HG03354 (cell line): Measurements from ENCODE around the gene MSRB1.
"Not testable (repeated sequence)": the region's sequence is repeated elsewhere in the genome, so short reads cannot be mapped to it uniquely, and the experiment has no call there.

Experiments used
- ATAC-seq: cut with Tn5 transposase; IDR thresholded peaks from one replicate; pipeline ENCODE4 v1.9.1; 2021; ENCODE audit warnings: mild to moderate bottlenecking; ENCODE audit not compliant: unreplicated experiment, poor library complexity, severe bottlenecking

Gene MSRB1

GRCh38 chr16:1941162-1942046 is 1.6 kb downstream of the MSRB1 start:
- no peak for ATAC-seq

GRCh38 chr16:1940273-1941161 is 2.5 kb downstream of the MSRB1 start:
- ATAC-seq: no peak

- ATAC-seq: not testable (repeated sequence)
These were observed 3.2 kb downstream of the MSRB1 start for GRCh38 chr16:1939833-1940232.

- no peak for ATAC-seq
These were observed 4.1 kb downstream of the MSRB1 start for GRCh38 chr16:1938910-1939309.

DNA sequence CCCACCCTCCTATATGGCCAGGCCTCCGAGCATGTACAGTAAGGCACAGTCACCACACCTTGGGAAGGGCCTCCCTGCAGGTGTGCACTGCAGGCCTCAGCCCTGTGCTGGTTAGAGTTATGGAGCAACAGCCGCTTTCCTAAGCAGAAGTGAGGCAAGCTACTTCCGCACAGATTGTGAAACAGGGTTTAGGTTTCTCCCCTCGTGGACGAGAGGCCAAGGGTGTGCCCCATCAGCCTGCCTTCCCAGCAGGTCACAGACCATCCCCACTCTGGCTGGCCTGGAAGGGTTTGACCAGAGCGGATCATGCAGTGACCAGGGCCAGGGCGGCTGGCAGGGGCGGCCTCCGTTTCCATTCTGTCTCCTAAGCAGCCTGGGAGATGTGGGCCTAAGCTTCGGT is 4.7 kb downstream of the MSRB1 start:
- ATAC-seq: no peak

DNA sequence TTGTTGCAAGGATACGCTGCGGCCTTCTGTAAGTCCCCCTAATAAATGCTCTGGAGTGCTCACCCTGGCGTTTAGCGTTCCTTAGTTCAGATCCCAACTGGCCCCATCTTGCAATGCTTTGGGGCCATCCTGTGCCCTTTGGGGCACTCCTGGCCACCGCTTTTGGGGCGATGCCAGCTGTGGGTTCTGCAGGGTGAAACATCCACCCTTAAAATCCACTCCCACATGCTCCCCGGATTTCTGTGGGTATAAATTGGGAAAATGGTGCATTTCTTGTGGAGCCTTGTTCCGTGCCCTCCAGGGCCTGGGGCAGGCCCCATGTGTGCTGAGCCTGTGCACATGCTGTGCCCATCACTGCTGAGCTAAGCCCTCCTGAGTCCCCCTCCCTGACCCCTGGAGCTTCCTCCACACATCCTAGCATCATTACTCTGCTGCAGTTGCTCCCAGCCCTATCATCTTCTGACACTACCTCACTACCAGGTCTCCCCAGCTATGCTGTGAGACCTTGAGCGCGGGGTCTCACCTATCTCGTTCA is 6.0 kb downstream of the MSRB1 start:
- no peak for ATAC-seq

GRCh38 chr16:1933097-1933661 is 9.8 kb downstream of the MSRB1 start:
- no peak for ATAC-seq

GRCh38 chr16:1932050-1933028 is 10.7 kb downstream of the MSRB1 start:
- no peak for ATAC-seq

GRCh38 chr16:1930338-1930720 is 12.7 kb downstream of the MSRB1 start:
- no peak for ATAC-seq

- ATAC-seq: peak; percentile 80
These were observed 13.2 kb downstream of the MSRB1 start for GRCh38 chr16:1929578-1930337.

DNA sequence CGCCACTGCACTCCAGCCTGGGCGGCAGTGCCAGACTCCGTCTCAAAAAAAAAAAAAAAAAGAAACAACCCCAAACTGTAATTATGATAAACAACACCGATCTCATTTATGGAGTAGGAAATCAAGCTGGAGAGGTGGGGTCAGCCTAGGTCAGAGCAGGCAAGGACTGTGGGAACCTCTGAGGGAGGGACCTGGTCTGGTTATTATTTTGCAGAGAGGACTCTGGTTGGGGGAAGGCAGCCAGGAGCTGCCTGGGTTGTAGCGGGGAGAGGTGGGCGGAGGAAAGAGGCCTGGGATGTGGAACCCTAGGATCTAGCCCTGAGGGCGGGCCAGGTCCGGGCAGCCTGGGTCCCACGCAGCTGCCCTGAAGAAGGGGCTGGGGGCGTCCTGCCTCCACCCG is 13.9 kb downstream of the MSRB1 start:
- ATAC-seq: peak; percentile 20

GRCh38 chr16:1926271-1926670 is 16.7 kb downstream of the MSRB1 start:
- no peak for ATAC-seq

- ATAC-seq: no peak
These were observed 18.9 kb downstream of the MSRB1 start for GRCh38 chr16:1924095-1924494.

DNA sequence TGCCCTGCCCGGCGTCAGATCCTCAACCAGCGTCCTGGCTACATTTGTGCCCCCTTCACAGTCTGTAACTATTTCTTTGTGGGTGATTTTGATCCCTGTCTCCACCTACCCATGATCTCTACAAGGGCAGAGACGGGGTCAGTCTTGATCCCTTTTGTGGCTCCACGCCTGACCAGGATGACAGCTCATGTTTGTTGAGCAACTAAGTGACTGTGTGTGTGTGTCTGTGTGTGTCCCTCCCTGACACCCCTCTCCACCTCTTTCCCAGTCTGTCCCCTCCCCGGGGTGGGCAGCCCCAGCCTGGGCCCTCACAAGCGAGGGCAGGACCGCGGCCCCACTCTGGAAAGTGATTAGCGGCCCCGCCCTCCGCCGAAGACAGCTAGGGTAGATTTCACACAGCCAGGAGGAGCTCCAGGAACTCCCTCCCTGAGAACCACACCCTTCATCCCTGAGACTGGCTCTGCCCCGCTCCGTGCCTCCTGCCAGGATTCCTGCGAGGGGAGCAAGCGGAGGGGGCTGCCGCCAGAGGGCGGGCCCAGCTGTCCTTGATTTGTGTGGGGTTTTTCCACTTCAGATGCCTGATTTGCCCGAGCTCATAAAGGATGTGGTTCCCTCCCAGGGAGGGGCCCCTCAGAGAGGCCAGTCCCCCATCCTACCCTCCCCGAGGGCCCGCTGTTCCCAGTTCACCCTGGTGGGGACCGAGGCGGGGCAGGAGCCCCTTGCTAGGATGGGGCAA is 19.5 kb downstream of the MSRB1 start:
- no peak for ATAC-seq

DNA sequence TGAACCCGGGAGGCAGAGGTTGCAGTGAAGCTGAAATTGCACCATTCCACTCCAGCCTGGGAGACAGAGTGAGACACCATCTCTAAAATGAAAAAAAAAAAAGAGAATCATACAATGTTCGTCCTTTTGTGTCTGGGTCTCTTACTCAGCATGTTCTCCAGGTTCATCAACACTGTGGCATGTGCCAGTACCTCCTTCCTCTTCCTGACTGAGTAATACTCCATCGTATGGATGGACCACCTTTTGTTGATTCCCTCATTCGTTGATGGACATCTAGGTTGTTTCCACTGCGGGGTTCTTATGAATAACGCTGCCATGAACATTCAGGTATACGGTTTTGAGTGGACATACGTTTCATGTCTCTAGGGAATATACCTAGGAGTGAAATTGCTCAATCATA is 20.6 kb downstream of the MSRB1 start:
- ATAC-seq: no peak

GRCh38 chr16:1920727-1921171 is 22.2 kb downstream of the MSRB1 start:
- ATAC-seq: no peak

- ATAC-seq: not testable (repeated sequence)
These were observed 22.9 kb downstream of the MSRB1 start for GRCh38 chr16:1920122-1920521.
